Measurements from ENCODE around the gene ADRB1.

ADRB1 gene

GRCh38 chr10:114094795-114095194, 51.1 kb downstream of the ADRB1 start:
- no peak for DNase-seq (ENCODE audit: low spot score)

GRCh38 chr10:114095559-114096337, 52.1 kb downstream of the ADRB1 start:
- no peak for DNase-seq (ENCODE audit: low spot score)
